Measurements from ENCODE around the gene XPNPEP3. TPM values are rescaled to one million over a fixed set of nuclear protein-coding genes. Genes with fewer than 3 reads are reported as not detected.

The XPNPEP3 gene
- total RNA-seq, 2 experiments from 2014 or later, result 24.4 to 25.5 TPM

Small RNA genes within 50 kb of the gene (microRNA-seq; reads per million reads assigned to microRNA genes)
- 1.2 reads per million for gene MIR4766 (ENCODE audit: borderline microRNAs expressed, borderline replicate concordance)

Other genes starting within 250 kb of the XPNPEP3 start
- 10 to 100 TPM; 37.4 to 40.0 TPM for gene MRTFA, start 220.4 kb upstream of the XPNPEP3 start, total RNA-seq
- not detected for gene MCHR1, start 177.7 kb upstream of the XPNPEP3 start, total RNA-seq
- gene SLC25A17, start 37.8 kb upstream of the XPNPEP3 start, total RNA-seq, result 10 to 100 TPM; 28.0 to 34.8 TPM
- 100 to 1,000 TPM; 237 to 249 TPM for gene ST13, start 509 bp upstream of the XPNPEP3 start, total RNA-seq
- not detected for gene DNAJB7, start 5.0 kb downstream of the XPNPEP3 start, total RNA-seq
- 10 to 100 TPM; 90.4 to 92.8 TPM for gene RBX1, start 94.2 kb downstream of the XPNPEP3 start, total RNA-seq
- gene EP300, start 235.4 kb downstream of the XPNPEP3 start, total RNA-seq, result 10 to 100 TPM; 39.6 to 39.7 TPM